Endothelial cell of umbilical vein (primary cell): Measurements from ENCODE around the gene COL20A1. TPM values are rescaled to one million over a fixed set of nuclear protein-coding genes. Genes with fewer than 3 reads are reported as not detected.

ENCODE experiments used
- BruUV-seq: library from RNA; stranded (reverse); fragments of 400-500 nt; replicated peaks from 2 replicates; lab custom pipeline; 2021; lab: Mats Ljungman, UMichigan
- CTCF ChIA-PET: fragments of 300-600, 350-600 bp; sonication (Branson Sonifier 250); formaldehyde crosslinking; loops from one replicate; lab custom pipeline; 2021; ENCODE audit warnings: antibody characterized with exemption, inconsistent platforms; lab: Charles Lee
- POLR2A ChIA-PET: fragments of 300-600, 350-600 bp; sonication (Branson Sonifier 250); formaldehyde crosslinking; loops from one replicate; lab custom pipeline; 2021; ENCODE audit warnings: antibody characterized with exemption, inconsistent platforms; lab: Charles Lee
- DNase-seq: peaks from one replicate; pipeline ENCODE4 v3.0.0-alpha.2; 2011; ENCODE audit warnings: low read depth, low spot score
- FAIRE-seq: peaks from 2 replicates; lab custom pipeline; 2011; peaks lifted over from hg19 to GRCh38; lab: Jason Lieb, UNC
- H2AFZ ChIP-seq: 2 replicates; pipeline ENCODE4 v1.6.0; 2012; ENCODE audit warnings: low read depth, low read length, control low read depth, inconsistent platforms
- H3K27ac ChIP-seq: 2 replicates; pipeline ENCODE4 v1.5.1; 2011; ENCODE audit warnings: low read depth, mild to moderate bottlenecking, control low read depth, low read length, moderate library complexity; ENCODE audit not compliant: insufficient read depth
- H3K27me3 ChIP-seq, 2 experiments: 2 replicates each; pipeline versions ENCODE4 v1.6.0 to v1.6.1; 2011; ENCODE audit warnings: low read length in 2 of 2, mixed read lengths in 1 of 2; ENCODE audit not compliant: control insufficient read depth in 2 of 2, insufficient read depth in 2 of 2
- H3K36me3 ChIP-seq, 2 experiments: 2 replicates in 1 of 2; 3 replicates in 1 of 2; pipeline ENCODE4 v1.5.1; 2011; ENCODE audit warnings: low read length in 2 of 2, mild to moderate bottlenecking in 1 of 2, moderate library complexity in 1 of 2; ENCODE audit not compliant: control insufficient read depth in 2 of 2, insufficient read depth in 2 of 2; ENCODE audit errors: extremely low read depth in 1 of 2
- H3K4me1 ChIP-seq: 3 replicates; pipeline ENCODE4 v1.5.1; 2011; ENCODE audit warnings: mild to moderate bottlenecking, low read length; ENCODE audit not compliant: control insufficient read depth, insufficient read depth; ENCODE audit errors: extremely low read depth
- H3K4me2 ChIP-seq: 2 replicates; pipeline ENCODE4 v1.6.1; 2011; ENCODE audit warnings: low read length, control low read depth, mixed read lengths; ENCODE audit not compliant: insufficient read depth
- H3K4me3 ChIP-seq, 3 experiments: fragments of 200-600 bp in 1 of 3; sonication (generic), shearing (Covaris generic) in 1 of 3; replicated peaks in 1 of 3; 2 replicates each; pipeline ENCODE4 v1.5.1; 2011 to 2016; ENCODE audit warnings: control low read depth in 3 of 3, low read length in 3 of 3, mild to moderate bottlenecking in 2 of 3, inconsistent platforms in 1 of 3, low read depth in 1 of 3, moderate library complexity in 1 of 3; ENCODE audit not compliant: insufficient read depth in 1 of 3
- H3K79me2 ChIP-seq: 2 replicates; pipeline ENCODE4 v1.6.0; 2012; ENCODE audit warnings: low read length, inconsistent platforms; ENCODE audit not compliant: control insufficient read depth, insufficient read depth
- H3K9ac ChIP-seq: replicated peaks from 2 replicates; pipeline ENCODE3; 2011; ENCODE audit warnings: low read length, control low read depth; ENCODE audit not compliant: insufficient read depth; ENCODE audit errors: extremely low read depth
- H3K9me1 ChIP-seq: replicated peaks from 3 replicates; pipeline ENCODE4 v1.6.0; 2011; ENCODE audit warnings: mild to moderate bottlenecking, low read length; ENCODE audit not compliant: control insufficient read depth, insufficient read depth; ENCODE audit errors: extremely low read depth
- H3K9me3 ChIP-seq: replicated peaks from 2 replicates; pipeline ENCODE4 v1.5.1; 2012; ENCODE audit warnings: low read length, inconsistent platforms; ENCODE audit not compliant: control insufficient read depth, insufficient read depth
- H4K20me1 ChIP-seq: replicated peaks from 2 replicates; pipeline ENCODE3; 2011; ENCODE audit warnings: mild to moderate bottlenecking, low read length; ENCODE audit not compliant: control insufficient read depth, insufficient read depth; ENCODE audit errors: extremely low read depth
- CTCF ChIP-seq, 2 donors: IDR thresholded peaks; 1 replicate in 1 of 2; 2 replicates in 1 of 2; pipeline ENCODE4 v1.5.1; 2011; ENCODE audit warnings: low read length in 2 of 2, mild to moderate bottlenecking in 2 of 2, moderate library complexity in 2 of 2, control low read depth in 1 of 2, inconsistent platforms in 1 of 2, low read depth in 1 of 2; ENCODE audit not compliant: insufficient read depth in 1 of 2; ENCODE audit errors: extremely low read depth in 1 of 2
- EZH2 ChIP-seq: IDR thresholded peaks from 2 replicates; pipeline ENCODE4 v1.6.1; 2012; ENCODE audit warnings: borderline replicate concordance, low read depth, mild to moderate bottlenecking, moderate library complexity, low read length, inconsistent platforms; ENCODE audit not compliant: severe bottlenecking
- FOS ChIP-seq: IDR thresholded peaks from 2 replicates; pipeline ENCODE4 v1.6.1; 2011; ENCODE audit warnings: mild to moderate bottlenecking, low read length, moderate library complexity, borderline replicate concordance; ENCODE audit not compliant: insufficient read depth
- GATA2 ChIP-seq: IDR thresholded peaks from 2 replicates; pipeline ENCODE4 v1.7.0; 2011; ENCODE audit warnings: low read depth, mild to moderate bottlenecking, moderate library complexity, mixed read lengths, low read length; ENCODE audit not compliant: insufficient read length, insufficient read depth
- JUN ChIP-seq: IDR thresholded peaks from 2 replicates; pipeline ENCODE4 v1.6.1; 2011; ENCODE audit warnings: borderline replicate concordance, low read depth; ENCODE audit not compliant: insufficient read length, insufficient read depth
- MAX ChIP-seq: IDR thresholded peaks from 2 replicates; pipeline ENCODE4 v1.6.1; 2011; ENCODE audit not compliant: insufficient read depth, insufficient read length
- MYC ChIP-seq: IDR thresholded peaks from one replicate; pipeline ENCODE4 v1.6.1; 2011; ENCODE audit warnings: mild to moderate bottlenecking, low read depth, low read length
- POLR2A ChIP-seq: IDR thresholded peaks from 2 replicates; pipeline ENCODE4 v1.6.1; 2012; ENCODE audit warnings: low read depth, mild to moderate bottlenecking, control low read depth, low read length
- POLR2AphosphoS5 ChIP-seq: IDR thresholded peaks from 2 replicates; pipeline ENCODE4 v1.6.1; 2012; ENCODE audit warnings: low read depth, mild to moderate bottlenecking, control low read depth, low read length, moderate library complexity; ENCODE audit not compliant: insufficient read depth
- dilution Hi-C: fragments of 300-500 bp; cut with MboI; formaldehyde crosslinking; loops from one replicate; pipeline ENCODE4 v1.15.0; 2019; ENCODE audit warnings: low sequenced_read_pairs; ENCODE audit not compliant: extremely low pct_ligation_motif_present
- intact Hi-C: fragments of 100-400 bp; cut with micrococcal nuclease; formaldehyde crosslinking; loops from one replicate; pipeline ENCODE4 v1.10.0; 2022
- polyA plus RNA-seq, 4 experiments: library from polyadenylated mRNA; depleted of rRNA in 3 of 4; stranded (reverse) in 3 of 4; unstranded in 1 of 4; fragments of >200 nt; gene quantifications; 2 replicates each; pipeline versions ENCODE4 v1.2.1 to v1.2.3, GENCODE V29; 2011 to 2012; ENCODE audit warnings: missing spikeins in 1 of 4
- total RNA-seq: library from RNA; stranded (reverse); gene quantifications from 2 replicates; pipeline ENCODE4 v1.2.3, GENCODE V29; 2021

Gene COL20A1
- total and polyA plus RNA-seq, 2 donors (not counting 3 experiments of a cell fraction or from before 2014, with no cell fraction given), result not detected

GRCh38 chr20:63256954-63257353, 36.0 kb upstream of the COL20A1 start:
- Histone ChIP-seq H3K27me3 (peaks cover 38 to 39% of the 10 kb centered on the region in 2 experiments), H3K4me2 (no peak overlapping the region), H3K4me1 (no peaks in the 10 kb centered on the region), H3K79me2 (no peaks in the 10 kb centered on the region), H4K20me1 (no peaks in the 10 kb centered on the region), H2AFZ (no peak overlapping the region), H3K9me1 (no peaks in the 10 kb centered on the region), H3K27ac (no peak overlapping the region), H3K9ac (no peak overlapping the region), H3K36me3 (no peaks in the 10 kb centered on the region), H3K4me3 (no peak overlapping the region), H3K9me3 (no peaks in the 10 kb centered on the region)
- POLR2A ChIA-PET, result no interaction called here
- intact Hi-C loops (no loop called here), dilution Hi-C loops (no loop called here)
- TF ChIP-seq CTCF (IDR thresholded peaks at IDR 0.05; ENCODE audit: extremely low read depth in 1 of 2, insufficient read depth in 1 of 2, low read depth in 1 of 2, low read length in 2 of 2) (no peak), GATA2 (no peak), POLR2A (no peak), POLR2AphosphoS5 (no peak), JUN (no peak), MYC (no peak), FOS (no peak), EZH2 (no peak), MAX (no peak)
- DNase-seq (no peak), FAIRE-seq (no peak)
- CTCF ChIA-PET, result interaction anchor here (1.3 kb wide), 1 partner anchor 34 kb away, joined by 6 read pairs; no protein-coding TSS in a partner anchor
- BruUV-seq, result no TSS peak
